HG03039 (cell line): Measurements from ENCODE around the gene IPO13.
A peak's percentile ranks its signal among the peaks of the same experiment; 100 is the strongest.

Source experiments
- ATAC-seq: cut with Tn5 transposase; IDR thresholded peaks from one replicate; pipeline ENCODE4 v1.9.1; 2021; ENCODE audit warnings: mild to moderate bottlenecking, moderate library complexity; ENCODE audit not compliant: unreplicated experiment

Gene IPO13, protein sequence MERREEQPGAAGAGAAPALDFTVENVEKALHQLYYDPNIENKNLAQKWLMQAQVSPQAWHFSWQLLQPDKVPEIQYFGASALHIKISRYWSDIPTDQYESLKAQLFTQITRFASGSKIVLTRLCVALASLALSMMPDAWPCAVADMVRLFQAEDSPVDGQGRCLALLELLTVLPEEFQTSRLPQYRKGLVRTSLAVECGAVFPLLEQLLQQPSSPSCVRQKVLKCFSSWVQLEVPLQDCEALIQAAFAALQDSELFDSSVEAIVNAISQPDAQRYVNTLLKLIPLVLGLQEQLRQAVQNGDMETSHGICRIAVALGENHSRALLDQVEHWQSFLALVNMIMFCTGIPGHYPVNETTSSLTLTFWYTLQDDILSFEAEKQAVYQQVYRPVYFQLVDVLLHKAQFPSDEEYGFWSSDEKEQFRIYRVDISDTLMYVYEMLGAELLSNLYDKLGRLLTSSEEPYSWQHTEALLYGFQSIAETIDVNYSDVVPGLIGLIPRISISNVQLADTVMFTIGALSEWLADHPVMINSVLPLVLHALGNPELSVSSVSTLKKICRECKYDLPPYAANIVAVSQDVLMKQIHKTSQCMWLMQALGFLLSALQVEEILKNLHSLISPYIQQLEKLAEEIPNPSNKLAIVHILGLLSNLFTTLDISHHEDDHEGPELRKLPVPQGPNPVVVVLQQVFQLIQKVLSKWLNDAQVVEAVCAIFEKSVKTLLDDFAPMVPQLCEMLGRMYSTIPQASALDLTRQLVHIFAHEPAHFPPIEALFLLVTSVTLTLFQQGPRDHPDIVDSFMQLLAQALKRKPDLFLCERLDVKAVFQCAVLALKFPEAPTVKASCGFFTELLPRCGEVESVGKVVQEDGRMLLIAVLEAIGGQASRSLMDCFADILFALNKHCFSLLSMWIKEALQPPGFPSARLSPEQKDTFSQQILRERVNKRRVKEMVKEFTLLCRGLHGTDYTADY

DNA sequence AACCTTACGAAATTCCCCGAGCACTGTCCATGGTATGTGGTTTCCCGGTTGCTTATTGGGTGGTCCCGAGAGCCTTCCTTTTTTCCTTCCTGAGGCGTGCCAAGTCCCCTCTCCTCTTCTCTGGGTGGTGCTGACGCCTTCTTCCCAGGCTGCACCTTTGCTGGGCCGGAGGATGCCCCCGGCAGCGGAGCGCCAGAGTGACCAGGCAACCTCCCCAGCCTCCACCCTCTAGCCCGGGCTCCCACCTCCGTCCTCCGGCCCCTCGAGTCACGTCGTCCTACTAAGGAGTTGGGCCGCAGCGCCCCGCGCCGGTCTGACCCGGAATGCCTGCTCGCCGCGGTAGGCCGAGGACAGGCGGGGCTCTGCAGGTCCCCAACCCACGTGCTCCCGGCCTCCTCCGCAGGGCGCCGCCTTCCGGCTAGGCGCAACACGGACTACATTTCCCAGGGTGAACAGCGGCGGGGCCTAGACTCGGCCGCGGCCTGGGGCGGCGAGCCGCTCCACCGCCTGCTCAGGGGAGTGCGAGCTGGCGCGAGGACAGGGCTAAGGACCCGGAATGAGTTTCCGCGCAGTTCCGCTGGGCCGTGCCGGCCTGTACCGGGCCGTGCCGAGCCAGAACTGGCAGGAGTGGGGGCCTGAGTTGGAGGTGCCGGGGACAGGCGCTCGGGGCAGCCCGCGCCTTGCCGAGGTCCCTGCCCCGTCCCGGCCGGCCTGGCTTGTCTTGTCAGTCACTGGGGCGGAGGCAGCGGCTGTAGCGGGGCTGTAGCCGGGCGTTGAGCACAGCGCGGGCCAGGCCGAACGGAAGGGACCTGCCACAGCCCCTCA is at the start of gene IPO13:
TSS of gene IPO13 (plus strand) at position 715 of the 825 bp plus-strand sequence. CDS start 651 bp downstream, outside the sequence.
- ATAC-seq, result peak; percentile 91

DNA sequence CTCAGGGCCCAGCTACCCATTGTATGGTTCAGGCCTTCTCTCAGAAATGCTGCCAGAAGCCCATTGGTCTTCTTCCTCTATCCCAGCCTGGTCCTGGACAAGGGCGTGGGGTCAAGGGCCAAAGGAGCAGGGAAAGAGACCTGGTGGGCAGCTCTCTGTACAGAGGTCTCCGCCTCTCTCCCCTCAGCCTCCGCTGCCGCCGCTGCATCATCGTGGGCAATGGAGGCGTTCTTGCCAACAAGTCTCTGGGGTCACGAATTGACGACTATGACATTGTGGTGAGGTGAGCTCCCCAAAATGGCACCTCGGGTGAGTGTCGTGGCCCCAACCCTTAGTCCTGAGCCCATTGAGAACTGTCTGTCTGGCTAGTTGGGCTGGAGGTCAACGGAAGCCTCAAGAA is 47.8 kb upstream of the IPO13 start:
- no peak for ATAC-seq

DNA sequence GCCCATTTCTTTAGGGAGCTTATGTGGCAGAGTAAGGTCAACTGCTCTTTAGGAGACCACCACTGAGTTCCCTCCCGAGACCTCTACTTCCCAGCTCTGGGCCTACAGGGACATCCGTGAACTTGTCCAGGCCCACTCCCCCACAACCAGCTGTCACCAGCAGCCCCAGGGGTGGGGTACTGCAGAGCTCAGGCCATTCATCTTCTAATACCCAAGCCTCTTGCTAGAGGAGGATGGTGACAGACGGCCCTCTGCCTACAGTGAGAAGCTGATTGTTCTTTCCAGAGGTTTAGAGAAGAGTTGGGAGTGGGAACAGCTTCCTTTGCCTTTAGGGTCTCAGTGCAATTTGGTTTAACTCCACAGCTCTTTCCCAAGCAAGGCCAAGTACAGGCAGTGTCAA is 46.4 kb upstream of the IPO13 start:
- ATAC-seq, result no peak

DNA sequence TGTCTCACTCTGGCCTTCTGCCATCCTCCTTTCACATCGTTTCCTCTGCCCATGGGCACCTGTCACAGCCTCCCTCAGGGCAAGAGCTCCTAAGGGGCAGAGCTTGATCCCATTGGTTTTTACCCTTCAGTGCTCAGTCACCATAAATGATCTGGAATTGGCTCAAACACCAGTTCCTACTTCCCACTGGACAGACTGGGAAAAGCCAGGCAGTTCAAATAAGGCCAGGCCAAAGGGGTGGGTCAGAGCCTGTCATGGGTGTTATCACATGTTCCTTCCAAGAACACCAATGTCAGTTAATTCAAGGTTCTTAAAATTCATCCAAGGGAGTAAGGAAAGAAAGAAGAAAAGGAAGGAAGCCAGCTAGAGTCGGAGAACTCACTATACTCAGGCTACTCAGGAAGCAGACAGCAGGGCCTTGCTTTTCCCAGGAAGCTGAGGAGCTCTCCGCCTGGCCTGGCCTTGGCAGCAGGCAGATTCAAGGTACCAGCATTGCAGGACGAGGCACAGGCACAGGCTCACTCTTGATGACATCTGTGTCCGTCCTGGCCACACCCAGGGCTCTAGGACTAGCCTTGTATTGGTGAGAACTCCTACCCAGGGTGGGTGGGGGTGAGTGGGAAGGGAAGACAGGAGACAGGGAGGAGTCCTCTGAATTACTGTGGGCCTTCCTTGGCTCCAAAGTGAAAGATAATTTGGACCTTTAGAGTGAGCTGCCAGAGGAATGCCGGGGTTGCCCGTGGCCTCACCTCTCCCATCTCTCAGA is 45.4 kb upstream of the IPO13 start:
- no peak for ATAC-seq

DNA sequence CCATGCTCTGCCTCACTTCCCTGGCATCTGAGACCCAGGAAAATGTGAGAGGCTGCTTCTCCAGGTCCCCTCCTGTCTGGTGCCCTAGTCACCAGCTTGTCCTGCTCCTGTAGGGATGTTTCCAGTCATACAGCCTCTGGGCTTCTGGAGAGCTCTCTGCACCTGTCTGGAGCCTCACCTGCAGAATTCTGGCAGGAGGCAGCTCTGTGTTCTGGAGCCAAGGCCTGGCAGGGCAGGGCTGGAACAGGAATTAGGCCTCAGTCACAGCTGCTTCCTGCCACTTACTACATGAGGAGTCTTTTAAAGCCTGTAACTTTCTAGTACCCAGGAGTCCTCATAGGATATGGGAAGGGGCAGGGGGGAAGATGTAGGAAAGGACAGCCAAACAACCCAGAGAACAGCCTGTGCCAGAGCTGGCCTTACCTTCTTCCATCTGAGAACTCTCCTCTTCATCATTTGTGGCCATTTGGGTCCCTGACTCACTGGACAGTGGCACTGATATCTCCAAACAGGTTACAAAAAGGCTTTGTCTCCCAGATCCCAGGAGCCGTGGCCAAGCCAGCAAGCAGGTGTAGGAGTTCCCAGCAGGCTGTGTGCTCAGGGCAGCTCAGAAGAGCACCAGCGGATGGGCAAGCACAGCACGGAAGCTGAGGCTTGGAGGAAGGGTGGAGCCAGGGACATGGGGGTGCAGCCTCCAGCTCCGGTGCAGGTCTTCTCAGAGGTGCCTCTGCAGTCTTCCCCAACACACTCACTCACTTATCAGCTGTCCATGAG is 44.5 kb upstream of the IPO13 start:
- ATAC-seq, result no peak

DNA sequence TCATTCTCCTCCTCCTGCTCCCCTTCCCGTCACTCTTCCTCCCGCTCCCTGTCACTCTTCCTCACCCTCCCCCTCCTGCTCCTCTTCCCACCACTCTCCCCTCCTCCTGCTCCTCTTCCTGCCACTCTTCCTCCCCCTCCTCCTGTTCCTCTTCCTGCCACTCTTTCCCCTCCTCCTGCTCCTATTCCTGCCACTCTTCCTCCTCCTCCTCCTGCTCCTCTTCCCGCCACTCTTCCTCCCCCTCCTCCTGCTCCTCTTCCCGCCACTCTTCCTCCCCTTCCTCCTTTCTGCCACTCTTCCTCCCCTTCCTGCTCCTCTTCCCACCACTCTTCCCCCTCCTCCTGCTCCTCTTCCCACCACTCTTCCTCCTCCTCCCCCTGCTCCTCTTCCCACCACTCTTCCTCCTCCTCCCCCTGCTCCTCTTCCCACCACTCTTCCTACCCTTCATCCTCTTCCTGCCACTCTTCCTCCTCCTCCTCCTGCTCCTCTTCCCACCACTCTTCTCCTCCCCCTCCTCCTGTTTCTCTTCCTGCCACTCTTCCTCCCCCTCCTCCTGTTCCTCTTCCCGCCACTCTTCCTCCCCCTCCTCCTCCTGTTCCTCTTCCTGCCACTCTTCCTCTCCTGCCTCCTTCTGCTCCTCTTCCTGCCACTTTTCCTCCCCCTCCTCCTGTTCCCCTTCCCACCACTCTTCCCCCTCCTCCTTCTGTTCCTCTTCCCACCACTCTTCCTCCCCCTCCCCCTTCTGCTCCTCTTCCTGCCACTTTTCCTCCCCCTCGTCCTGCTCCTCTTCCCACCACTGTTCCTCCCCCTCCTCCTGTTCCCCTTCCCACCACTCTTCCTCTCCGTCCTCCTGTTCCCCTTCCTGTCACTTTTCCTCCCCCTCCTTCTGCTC is 41.8 kb upstream of the IPO13 start:
- no peak for ATAC-seq

DNA sequence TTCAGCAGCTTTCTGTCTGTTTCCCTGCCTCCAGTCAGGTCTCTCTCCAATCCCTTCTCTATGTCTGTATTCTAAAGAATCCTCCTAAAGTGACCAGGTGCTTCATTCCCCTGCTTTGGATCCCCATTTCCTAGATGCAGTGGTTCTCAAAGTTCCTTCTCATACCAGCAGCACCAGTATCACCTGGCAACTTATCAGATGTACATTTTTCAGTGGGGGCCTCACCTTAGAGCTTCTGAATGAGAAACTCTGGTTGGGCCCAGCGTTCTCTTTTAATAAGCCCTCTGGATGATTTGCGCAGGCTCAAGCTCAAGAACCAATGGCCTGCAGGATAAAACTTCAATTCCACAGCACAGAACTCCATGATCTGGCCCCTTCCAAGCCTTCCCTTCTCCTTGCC is 38.5 kb upstream of the IPO13 start:
- no peak for ATAC-seq

DNA sequence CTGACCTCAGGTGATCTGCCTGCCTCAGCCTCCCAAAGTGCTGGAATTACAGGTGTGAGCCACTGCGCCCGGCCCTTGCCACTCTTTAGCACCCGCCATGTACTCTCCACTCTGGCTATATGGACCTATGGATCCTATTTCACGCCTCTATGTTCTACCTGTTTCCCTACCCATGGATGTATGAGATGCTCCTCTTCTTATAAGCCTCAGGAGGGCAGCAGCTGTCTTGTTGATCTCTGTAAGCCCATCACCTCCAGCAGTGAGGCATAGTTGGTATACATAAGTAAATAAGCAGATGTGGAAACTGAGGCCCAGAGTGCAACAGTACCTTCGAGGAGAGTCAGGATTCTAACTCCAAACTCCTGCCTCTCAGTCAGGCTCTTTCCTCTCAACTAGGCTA is 37.9 kb upstream of the IPO13 start:
- no peak for ATAC-seq

DNA sequence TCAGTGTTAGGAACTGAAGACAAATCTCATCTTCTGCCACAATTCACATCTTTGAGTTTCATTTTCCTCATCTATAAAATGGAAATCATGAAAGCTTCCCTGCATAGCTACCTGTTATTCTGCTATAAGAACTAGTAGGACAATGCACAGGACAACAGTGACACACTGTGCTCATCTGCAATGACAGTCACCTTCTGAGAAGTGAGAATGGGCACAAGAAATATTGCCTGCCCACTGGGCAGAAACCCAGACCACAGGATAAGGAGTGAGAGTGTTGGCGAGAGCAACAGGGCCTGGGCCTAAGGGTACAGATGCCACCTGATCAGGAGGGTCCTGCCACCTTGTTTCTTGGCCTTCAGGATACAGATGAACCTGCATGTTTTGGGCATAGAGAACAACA is 36.4 kb upstream of the IPO13 start:
- no peak for ATAC-seq

DNA sequence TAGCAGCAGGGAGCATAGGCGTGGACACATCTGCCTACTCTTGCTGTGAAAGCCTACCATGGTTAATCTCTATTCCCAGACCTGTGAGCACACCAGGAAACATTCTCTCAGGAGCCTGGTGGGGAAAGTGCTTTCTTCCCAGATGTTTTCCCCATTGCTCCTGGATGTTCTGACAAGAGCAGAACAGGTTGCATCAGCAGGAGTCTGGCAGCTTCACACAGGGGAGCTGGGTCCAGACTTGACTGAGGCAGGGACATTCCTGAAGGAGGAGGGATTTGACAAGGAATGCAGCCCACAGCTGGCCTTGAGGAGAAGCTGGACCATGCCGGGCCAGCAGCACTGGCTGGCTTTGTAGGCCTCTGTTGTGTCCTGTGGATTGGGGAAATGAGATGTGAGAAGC is 34.1 kb upstream of the IPO13 start:
- no peak for ATAC-seq

DNA sequence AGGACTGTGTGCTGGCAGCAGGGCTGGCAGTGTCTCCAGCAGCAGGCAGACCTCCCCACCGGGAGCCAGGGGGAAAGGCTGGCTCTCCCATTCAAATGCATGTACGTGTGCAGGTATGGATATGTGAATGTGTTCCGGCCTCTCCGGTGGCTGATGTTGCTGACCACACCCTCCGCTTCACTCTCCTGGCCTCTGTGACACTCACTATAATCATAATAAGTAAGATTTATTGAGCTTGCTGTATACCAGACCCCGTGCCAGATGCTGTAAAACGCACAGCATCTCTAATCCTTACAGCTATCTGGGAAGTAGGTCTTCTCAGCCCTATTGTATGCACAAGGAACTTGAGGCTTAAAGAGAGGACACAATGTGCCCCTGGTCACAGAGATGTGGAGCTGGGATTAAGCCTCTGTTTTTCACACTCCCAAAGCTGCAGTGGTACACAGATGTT is 33.7 kb upstream of the IPO13 start:
- no peak for ATAC-seq

DNA sequence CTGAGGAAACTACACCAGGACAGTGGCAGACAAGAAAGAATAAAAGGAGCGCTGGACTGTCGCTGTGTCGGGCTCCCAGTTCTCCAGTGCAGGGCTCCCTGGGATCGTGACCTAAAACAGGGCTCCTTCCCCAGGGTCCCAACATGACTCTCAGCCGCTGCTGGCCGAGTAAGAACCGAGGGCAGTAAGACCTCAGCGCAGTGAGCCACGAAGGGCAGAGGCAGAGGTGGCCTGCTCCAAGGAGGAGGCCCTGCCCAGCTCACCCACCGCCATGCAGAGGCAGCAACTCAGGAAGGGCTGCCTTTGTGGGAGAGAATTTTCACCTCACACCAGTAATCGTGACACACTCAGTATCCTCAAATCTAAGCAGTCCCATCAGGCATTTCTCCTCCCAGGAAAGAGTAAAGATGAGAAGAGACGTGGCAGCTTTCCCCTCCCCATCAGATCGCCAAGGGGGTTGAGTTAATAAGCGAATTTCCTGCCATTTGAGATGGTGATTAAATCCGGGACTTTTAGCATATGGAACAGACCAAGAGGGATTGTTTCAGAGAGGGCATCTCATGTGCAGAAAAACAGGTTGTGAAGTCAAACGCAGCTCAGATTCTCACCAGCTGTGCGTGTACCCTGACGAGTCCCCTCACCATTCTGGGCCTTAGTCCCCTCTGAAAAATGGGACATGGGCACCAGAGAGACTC is 32.9 kb upstream of the IPO13 start:
- no peak for ATAC-seq

DNA sequence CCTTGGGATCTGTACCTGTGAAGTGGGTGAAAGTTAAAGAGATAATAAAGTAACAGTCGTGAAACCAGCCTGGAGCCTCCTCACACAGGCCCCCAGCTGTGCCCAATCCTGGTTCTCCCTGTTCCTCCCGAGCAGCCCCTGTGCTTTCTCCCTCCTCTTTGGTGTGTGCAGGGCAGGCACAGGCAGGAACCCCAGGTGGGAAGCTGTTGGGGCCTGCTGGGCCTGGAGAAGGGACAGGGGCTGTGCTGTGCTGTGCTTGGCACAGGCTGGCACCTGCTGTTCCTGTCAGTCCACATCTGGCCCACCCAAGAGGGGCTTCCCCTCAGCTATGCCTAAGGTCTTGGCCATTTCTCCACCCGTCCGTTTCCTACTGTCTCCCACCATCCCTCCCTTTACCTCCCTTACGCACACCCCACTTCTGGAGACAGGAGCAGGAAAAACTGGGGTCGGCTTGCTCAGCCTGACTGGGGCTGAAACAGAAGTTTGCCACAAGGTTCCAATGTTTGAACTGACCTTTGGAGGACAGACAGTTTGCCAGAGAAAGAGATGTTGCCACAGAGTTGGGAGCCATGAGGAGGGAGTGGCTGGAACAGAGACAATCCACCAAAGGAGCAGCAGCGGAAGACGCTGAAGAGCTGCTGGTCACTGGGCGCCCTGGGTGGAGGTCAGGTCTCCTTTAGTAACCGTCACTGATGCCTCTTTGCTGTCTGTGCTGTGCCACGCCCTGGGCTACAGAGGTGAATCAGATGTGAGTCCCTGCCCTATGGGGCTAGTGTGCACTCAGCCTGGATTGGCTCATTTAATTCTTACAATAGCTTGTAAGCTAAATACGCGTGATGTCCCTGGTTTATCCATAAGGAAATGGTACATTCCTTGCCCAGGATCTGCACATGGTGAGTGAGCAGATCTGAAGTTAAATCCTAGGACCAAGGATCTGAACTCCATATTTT is 31.9 kb upstream of the IPO13 start:
- no peak for ATAC-seq

DNA sequence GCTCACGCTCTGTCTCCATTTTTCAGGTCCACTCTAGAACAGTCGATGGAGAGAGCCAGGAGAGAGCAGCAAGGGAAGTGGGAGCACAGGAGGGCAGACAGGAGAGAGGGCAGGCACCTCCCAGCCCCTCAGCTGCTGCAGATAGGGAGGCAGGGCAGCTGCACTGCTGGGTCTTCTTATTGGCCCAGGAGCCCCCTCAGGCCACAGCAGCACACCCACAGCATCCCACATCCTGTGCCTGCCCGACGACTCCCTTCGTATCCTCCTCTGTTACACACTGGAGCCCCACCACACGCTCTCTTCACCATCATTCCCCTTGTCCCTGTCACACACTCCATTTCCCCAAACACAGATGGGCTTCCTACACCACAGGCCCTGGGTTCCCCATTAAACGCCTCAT is 26.8 kb upstream of the IPO13 start:
- no peak for ATAC-seq

DNA sequence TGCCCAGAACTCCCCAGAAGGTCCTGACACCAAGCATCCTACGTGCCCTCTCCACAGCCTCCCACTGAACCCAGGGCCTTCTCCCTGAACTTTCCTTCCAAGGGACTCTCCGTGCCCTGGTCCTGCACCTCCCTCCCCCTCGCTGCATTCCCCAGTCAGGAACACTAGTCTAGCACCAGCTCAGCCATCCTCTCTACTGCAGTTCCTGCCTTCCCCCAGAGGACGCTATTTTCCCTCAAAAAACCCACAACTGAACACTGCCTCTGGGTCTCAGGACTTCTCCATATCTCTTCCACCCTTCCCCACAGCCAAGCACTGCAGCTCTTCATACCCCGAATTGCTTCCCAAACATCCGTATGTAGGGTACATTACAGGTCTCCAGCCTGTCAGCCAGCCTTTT is 25.7 kb upstream of the IPO13 start:
- ATAC-seq, result no peak

DNA sequence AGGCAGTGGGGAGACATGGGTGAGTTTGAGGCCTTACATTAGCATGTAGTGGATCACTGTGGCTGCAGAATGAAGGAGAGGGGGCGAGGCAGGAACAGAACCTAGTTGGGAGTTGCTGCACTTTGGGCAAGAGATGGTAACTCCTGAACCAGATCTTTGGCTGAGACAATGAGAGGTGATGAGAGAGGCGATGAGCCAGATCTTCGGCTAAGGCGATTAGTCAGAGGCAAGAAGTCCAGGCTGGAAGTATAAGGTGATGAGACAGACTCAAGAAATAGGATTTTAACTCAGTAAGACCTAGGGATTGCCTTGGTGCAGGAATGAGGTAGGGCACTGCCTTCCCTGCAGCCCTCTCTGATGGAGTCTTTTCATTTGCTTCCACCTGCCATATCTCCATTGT is 22.2 kb upstream of the IPO13 start:
- no peak for ATAC-seq

DNA sequence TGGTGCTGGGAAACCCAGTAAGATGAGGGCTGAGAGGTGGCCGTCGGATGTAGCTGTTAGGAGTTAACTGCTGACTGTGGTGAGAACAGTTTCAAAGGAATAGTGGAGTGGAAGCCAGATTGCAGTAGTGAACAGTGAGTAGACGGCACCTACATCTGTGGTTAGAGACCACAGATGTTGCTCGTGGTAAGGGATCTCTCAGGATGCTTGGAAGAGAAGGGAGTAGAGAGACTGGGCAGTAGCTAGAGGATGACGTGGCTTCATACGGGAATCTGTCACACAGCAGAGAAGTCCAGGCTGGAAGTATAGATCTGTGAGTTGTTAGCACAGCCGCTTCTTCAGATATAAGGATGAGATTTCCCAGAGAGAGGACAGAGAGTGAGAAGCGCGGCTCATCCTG is 20.9 kb upstream of the IPO13 start:
- no peak for ATAC-seq
